Measurements from ENCODE around the gene TRNP1. TPM values are rescaled to one million over a fixed set of nuclear protein-coding genes. Genes with fewer than 3 reads are reported as not detected.

Gene TRNP1
- total and polyA plus RNA-seq, 2 of the 4 experiments (the other 2 are of a cell fraction), result 63.3 to 91.6 TPM

GRCh38 chr1:27000817-27001460 is 7.4 kb downstream of the TRNP1 start:
- intact Hi-C loops (cut with micrococcal nuclease), result no loop called here
- no peak overlapping the region; the same call in 1 of the 2 replicates for H3K18ac ChIP-seq (ENCODE audit: low read depth, low read length)
- H3K14ac ChIP-seq (replicated peaks; ENCODE audit: low read depth, low read length), result peak overlapping the region; percentile 68
- ChIA-PET CTCF (interaction anchor here (0.6 to 1.4 kb wide), 2 partner anchors 34 to 45 kb away, joined by 3 read pairs; no protein-coding TSS in a partner anchor), POLR2A (ENCODE audit: unreplicated experiment) (no interaction called here)
- H3K9me3 ChIP-seq (ENCODE audit: control insufficient read depth, insufficient read depth, low read length), result no peaks in the 10 kb centered on the region
- H2BK120ac ChIP-seq (ENCODE audit: low read depth, low read length), result peak overlapping the region; percentile 98
- peak overlapping the region; percentile 22 for H2AK9ac ChIP-seq (replicated peaks; ENCODE audit: low read depth, low read length, poor library complexity)
- peak overlapping the region; percentile 7; the same call in 1 of the 2 replicates for H3K27ac ChIP-seq (ENCODE audit: insufficient read depth, low read length)
- peak overlapping the region; percentile 99 for H3K4ac ChIP-seq (ENCODE audit: low read depth, low read length)
- peaks cover 21% of the 10 kb centered on the region for H4K20me1 ChIP-seq (ENCODE audit: insufficient read depth, low read length)
- dilution Hi-C loops (cut with HindIII; ENCODE audit: low sequenced_read_pairs, unreplicated experiment), result no loop called here
- H3K4me3 ChIP-seq (ENCODE audit: insufficient read depth, low read depth, low read length), result no peak overlapping the region
- no peak overlapping the region for H3K9ac ChIP-seq (ENCODE audit: low read depth, low read length)
- H3K23ac ChIP-seq (ENCODE audit: low read depth, low read length), result peak overlapping the region; percentile 69; the same call in 1 of the 2 replicates
- peak overlapping the region; percentile 60; the same call in 1 of the 2 replicates for H2BK20ac ChIP-seq (ENCODE audit: low read depth, low read length)
- peaks cover 55% of the 10 kb centered on the region for H3K4me1 ChIP-seq (ENCODE audit: control insufficient read depth, insufficient read depth, low read length)
- TF ChIP-seq MAFK (IDR thresholded peaks at IDR 0.05; ENCODE audit: low read depth, low read length) (no peak), RFX5 (IDR thresholded peaks at IDR 0.05; ENCODE audit: low read depth, low read length) (no peak), MAZ (IDR thresholded peaks at IDR 0.05; ENCODE audit: borderline replicate concordance, low read depth, low read length) (peak; percentile 82)
- no peak overlapping the region for H2AFZ ChIP-seq (replicated peaks; ENCODE audit: low read length, poor library complexity)
- H4K91ac ChIP-seq (ENCODE audit: insufficient read depth, low read depth, low read length), result peak overlapping the region; percentile 10; the same call in 1 of the 2 replicates
- no TSS peak for BruUV-seq (replicated peaks)
- H3K56ac ChIP-seq (ENCODE audit: extremely low read depth, insufficient read depth, low read length), result no peak overlapping the region
- 93% methylated on average over 3 of the region's 8 CpGs; no CpG with 5 or more reads in 1 of the 2 experiments for WGBS, 2 experiments (ENCODE audit: extremely low coverage in 2 of 2, insufficient read length in 1 of 2)
- peak; percentile 75 for DNase-seq
- in situ Hi-C loops (cut with MboI; ENCODE audit: low sequenced_read_pairs), result no loop called here
- peaks cover 33% of the 10 kb centered on the region for H3K9me1 ChIP-seq (ENCODE audit: insufficient read depth, low read length)
- peak overlapping the region; percentile 57 for H2AK5ac ChIP-seq (ENCODE audit: low read depth, low read length)
- H3K4me2 ChIP-seq (ENCODE audit: low read depth, low read length), result no peak overlapping the region
- 0 out of 3 replicates have a peak overlapping the region, but pooled peaks have one; percentile 2 for H2BK15ac ChIP-seq (ENCODE audit: low read depth, low read length)
- H2BK5ac ChIP-seq (ENCODE audit: low read depth, low read length, poor library complexity, severe bottlenecking), result peak overlapping the region; percentile 91
- H3K36me3 ChIP-seq (ENCODE audit: control insufficient read depth, insufficient read depth, low read length), result peaks cover 15% of the 10 kb centered on the region
- peaks cover 21 to 83% of the 10 kb centered on the region in 2 experiments; a peak in 3 of 4 replicates for H3K79me1 ChIP-seq (ENCODE audit: low read depth in 1 of 2, low read length in 2 of 2)
- ATAC-seq (ENCODE audit: low read depth), result no peak
- H4K5ac ChIP-seq (ENCODE audit: low read depth, low read length), result no peak overlapping the region; the same call in 1 of the 2 replicates
- H4K8ac ChIP-seq (ENCODE audit: low read depth in 2 of 2, low read length in 2 of 2), result peak overlapping the region; percentile 73 to 83; a peak in 2 of 4 replicates
- H3K27me3 ChIP-seq (ENCODE audit: control insufficient read depth, insufficient read depth, low read length), result no peaks in the 10 kb centered on the region
